Spleen (tissue), 11 donors: ENCODE data around the gene INTS6. TPM values are rescaled to one million over a fixed set of nuclear protein-coding genes. Genes with fewer than 3 reads are reported as not detected.

Experiments used
- DNase-seq: peaks from one replicate; pipeline ENCODE4 v3.0.0-alpha.2; 2020
- H3K27ac ChIP-seq, 8 donors: fragments of 200-600 bp; sonication (generic) in 7 of 8; 1 replicate in 4 of 8; 2 replicates in 4 of 8; pipeline versions ENCODE4 v1.5.0 to v1.8.0; 2016 to 2021; ENCODE audit warnings: inconsistent platforms in 4 of 8, mild to moderate bottlenecking in 4 of 8, moderate library complexity in 1 of 8
- H3K27me3 ChIP-seq, 7 donors: fragments of 200-600 bp; sonication (generic) in 6 of 7; replicated peaks in 1 of 7; 1 replicate in 4 of 7; 2 replicates in 3 of 7; pipeline versions ENCODE4 v1.5.0 to v1.8.0; 2016 to 2021; ENCODE audit warnings: inconsistent platforms in 3 of 7, mild to moderate bottlenecking in 1 of 7
- H3K36me3 ChIP-seq, 6 donors: fragments of 200-600 bp; sonication (generic) in 5 of 6; 1 replicate in 4 of 6; 2 replicates in 2 of 6; pipeline versions ENCODE4 v1.5.0 to v1.8.0; 2016 to 2021; ENCODE audit warnings: inconsistent platforms in 2 of 6
- H3K4me1 ChIP-seq, 6 donors: fragments of 200-600 bp; sonication (generic) in 5 of 6; 1 replicate in 3 of 6; 2 replicates in 3 of 6; pipeline versions ENCODE4 v1.5.0 to v1.8.0; 2016 to 2021; ENCODE audit warnings: inconsistent platforms in 3 of 6
- H3K4me3 ChIP-seq, 8 donors: fragments of 200-600 bp; sonication (generic) in 7 of 8; 1 replicate in 4 of 8; 2 replicates in 4 of 8; pipeline versions ENCODE4 v1.5.0 to v1.8.0; 2016 to 2021; ENCODE audit warnings: inconsistent platforms in 4 of 8, mild to moderate bottlenecking in 4 of 8, moderate library complexity in 2 of 8
- H3K9me3 ChIP-seq, 8 donors: fragments of 200-600 bp; sonication (generic) in 7 of 8; 1 replicate in 4 of 8; 2 replicates in 4 of 8; pipeline versions ENCODE4 v1.5.0 to v1.8.0; 2016 to 2021; ENCODE audit warnings: inconsistent platforms in 4 of 8
- CTCF ChIP-seq, 11 experiments: fragments of 200-600 bp in 7 of 11; fragments of 450-650 bp in 4 of 11; sonication (generic) in 4 of 11; IDR thresholded peaks in 8 of 11; conservative IDR thresholded peaks in 3 of 11; 1 replicate in 7 of 11; 2 replicates in 4 of 11; pipeline versions ENCODE4 v1.4.0 to v1.8.0; 2016 to 2021; ENCODE audit warnings: antibody characterized with exemption in 11 of 11, inconsistent platforms in 4 of 11, mild to moderate bottlenecking in 1 of 11
- POLR2A ChIP-seq, 3 donors: fragments of 450-650 bp; IDR thresholded peaks; one replicate each; pipeline ENCODE4 v1.5.1; 2017; ENCODE audit warnings: antibody characterized with exemption in 3 of 3, mild to moderate bottlenecking in 1 of 3
- POLR2AphosphoS5 ChIP-seq, 3 donors: sonication (generic); formaldehyde crosslinking; IDR thresholded peaks; one replicate each; pipeline ENCODE4 v1.5.1; 2017; ENCODE audit warnings: antibody characterized with exemption in 3 of 3
- WGBS, 5 donors: extraction: QIAGEN DNeasy Blood & Tissue Kit in 3 of 5; methylation state at CpG; one replicate each; pipeline versions ENCODE4 v1.1.5 to v1.1.7; 2013 to 2018; 5-methylcytosine and 5-hydroxymethylcytosine counted together
- intact Hi-C: fragments of 100-400 bp; cut with DNase I; formaldehyde crosslinking; loops from one replicate; pipeline ENCODE4 v1.15.0; 2023; ENCODE audit warnings: low total_unique reads
- polyA plus RNA-seq, 3 donors: library from polyadenylated mRNA; stranded (reverse); fragments of 200-250 nt; gene quantifications; one replicate each; pipeline ENCODE4 v1.2.1, GENCODE V29; 2013
- total RNA-seq, 7 donors: library from RNA; depleted of rRNA in 3 of 7; stranded (reverse); fragments of >200 nt in 3 of 7; fragmentation: NEBNext Ultra II Directional in 4 of 7; extraction: Animal tissue kit (Norgen Biotek cat#: 25700) in 4 of 7; gene quantifications; one replicate each; pipeline versions ENCODE4 v1.1.0 to v1.2.1, GENCODE V29; 2016 to 2021
- donor health status: healthy with polysubstance abuse.
- donor health status: DM: no; HTN: no; CAD: no; lungs with moderate emphysema.
- donor health status: DM: no; HTN: no; CAD: no.
- donor health status: Bipolar disorder and iron deficiency.
- donor health status: healthy.
- donor health status: DM: no; HTN: no; CAD: no.
- donor health status: DM: yes; HTN: yes; CAD: no.

INTS6 gene
- total and polyA plus RNA-seq, 10 donors: 9.0 to 61.8 (median 45.8) TPM

- no peaks in the 10 kb centered on the region for H3K36me3 ChIP-seq
- no peak for TF ChIP-seq POLR2A (IDR thresholded peaks at IDR 0.05)
- TF ChIP-seq POLR2AphosphoS5 (IDR thresholded peaks at IDR 0.05): no peak
- TF ChIP-seq CTCF (IDR thresholded peaks at IDR 0.05 in 8 of 11, conservative IDR thresholded peaks at IDR 0.05 in 3 of 11): no peak
- no peak for DNase-seq
- H3K27me3 ChIP-seq: no peaks in the 10 kb centered on the region
- no peaks in the 10 kb centered on the region for H3K4me1 ChIP-seq
- intact Hi-C loops: no loop called here
- H3K4me3 ChIP-seq: no peak overlapping the region
- no peak overlapping the region for H3K27ac ChIP-seq
- WGBS, 5 donors: 93 to 97% (median 95%) methylated on average over 3 of the region's 3 CpGs
- H3K9me3 ChIP-seq: no peaks in the 10 kb centered on the region
Measured at GRCh38 chr13:51467730-51468129, 14.9 kb upstream of the INTS6 start.

- no peaks in the 10 kb centered on the region for H3K27me3 ChIP-seq
- no peaks in the 10 kb centered on the region for H3K4me1 ChIP-seq
- no peak for DNase-seq
- no peaks in the 10 kb centered on the region for H3K36me3 ChIP-seq
- no peak overlapping the region for H3K4me3 ChIP-seq
- H3K27ac ChIP-seq: no peak overlapping the region
- intact Hi-C loops: no loop called here
- no peaks in the 10 kb centered on the region for H3K9me3 ChIP-seq
- no peak for TF ChIP-seq CTCF (IDR thresholded peaks at IDR 0.05 in 8 of 11, conservative IDR thresholded peaks at IDR 0.05 in 3 of 11)
Measured at GRCh38 chr13:51465124-51465523, 12.3 kb upstream of the INTS6 start.

GRCh38 chr13:51457086-51457815, 4.4 kb upstream of the INTS6 start:
- 90 to 95% (median 93%) methylated on average over 13 to 15 of the region's 15 CpGs for WGBS, 5 donors
- no peak for DNase-seq
- peaks cover 14 to 40% (median 19%) of the 10 kb centered on the region in 6 donors for H3K4me1 ChIP-seq
- peaks cover 0 to 23% (median 14%) of the 10 kb centered on the region in 6 donors for H3K36me3 ChIP-seq
- H3K27ac ChIP-seq: no peak overlapping the region
- H3K4me3 ChIP-seq: no peak overlapping the region
- intact Hi-C loops: no loop called here
- H3K9me3 ChIP-seq: peaks cover 0 to 10% (median 8%) of the 10 kb centered on the region in 8 donors
- TF ChIP-seq POLR2A (IDR thresholded peaks at IDR 0.05) (no peak), POLR2AphosphoS5 (IDR thresholded peaks at IDR 0.05) (peak in 2 of 3 donors; percentile 11 to 38)
- no peaks in the 10 kb centered on the region for H3K27me3 ChIP-seq

- H3K36me3 ChIP-seq: peaks cover 0 to 23% (median 14%) of the 10 kb centered on the region in 6 donors
- H3K27ac ChIP-seq: no peak overlapping the region
- H3K4me1 ChIP-seq: peaks cover 14 to 40% (median 19%) of the 10 kb centered on the region in 6 donors
- intact Hi-C loops: no loop called here
- H3K27me3 ChIP-seq: no peaks in the 10 kb centered on the region
- WGBS, 5 donors: 96 to 98% (median 98%) methylated on average over 5 to 13 of the region's 13 CpGs
- H3K4me3 ChIP-seq: no peak overlapping the region
- DNase-seq: peak; percentile 77
- TF ChIP-seq CTCF (IDR thresholded peaks at IDR 0.05 in 8 of 11, conservative IDR thresholded peaks at IDR 0.05 in 3 of 11) (no peak), POLR2AphosphoS5 (IDR thresholded peaks at IDR 0.05) (peak in 1 of 3 donors; percentile 41)
- peaks cover 0 to 10% (median 8%) of the 10 kb centered on the region in 8 donors for H3K9me3 ChIP-seq
Measured at GRCh38 chr13:51456510-51456909, 3.7 kb upstream of the INTS6 start.
